ENCODE measurements around the gene GPD2. TPM values are rescaled to one million over a fixed set of nuclear protein-coding genes. Genes with fewer than 3 reads are reported as not detected.

GPD2 gene
- total RNA-seq, 4 donors from 2014 or later = 39.2 to 69.7 (median 64.1) TPM

DNA sequence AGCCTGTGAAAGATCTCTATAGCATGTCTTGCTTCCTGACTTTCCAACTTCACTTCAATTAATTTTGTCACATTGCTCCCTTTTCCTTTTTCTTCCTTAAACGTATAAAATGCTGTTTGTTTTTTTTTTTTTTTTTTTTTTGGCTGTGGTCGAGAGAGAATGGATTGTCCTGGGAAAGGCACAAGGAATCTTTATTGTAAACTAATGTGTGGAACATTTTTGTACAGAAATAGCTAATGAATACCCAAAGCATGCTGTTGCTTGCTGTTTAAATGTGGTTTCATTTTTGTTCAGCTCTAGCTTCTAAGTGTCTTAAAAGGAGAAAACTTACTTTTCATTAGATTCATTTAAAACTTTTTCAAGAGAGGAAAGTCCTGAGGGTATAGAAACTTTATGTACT lies 105.5 kb downstream of the GPD2 start:
- no peaks in the 10 kb centered on the region for H3K36me3 ChIP-seq
- in situ Hi-C loops (cut with MboI; ENCODE audit: low sequenced_read_pairs in 4 of 4) = no loop called here
- no peaks in the 10 kb centered on the region for H3K4me1 ChIP-seq
- no peaks in the 10 kb centered on the region for H3K9me3 ChIP-seq
- intact Hi-C loops (cut with DNase I; ENCODE audit: low total_unique reads) = no loop called here
- no peaks in the 10 kb centered on the region for H3K27me3 ChIP-seq
- TF ChIP-seq, protein P1, sequence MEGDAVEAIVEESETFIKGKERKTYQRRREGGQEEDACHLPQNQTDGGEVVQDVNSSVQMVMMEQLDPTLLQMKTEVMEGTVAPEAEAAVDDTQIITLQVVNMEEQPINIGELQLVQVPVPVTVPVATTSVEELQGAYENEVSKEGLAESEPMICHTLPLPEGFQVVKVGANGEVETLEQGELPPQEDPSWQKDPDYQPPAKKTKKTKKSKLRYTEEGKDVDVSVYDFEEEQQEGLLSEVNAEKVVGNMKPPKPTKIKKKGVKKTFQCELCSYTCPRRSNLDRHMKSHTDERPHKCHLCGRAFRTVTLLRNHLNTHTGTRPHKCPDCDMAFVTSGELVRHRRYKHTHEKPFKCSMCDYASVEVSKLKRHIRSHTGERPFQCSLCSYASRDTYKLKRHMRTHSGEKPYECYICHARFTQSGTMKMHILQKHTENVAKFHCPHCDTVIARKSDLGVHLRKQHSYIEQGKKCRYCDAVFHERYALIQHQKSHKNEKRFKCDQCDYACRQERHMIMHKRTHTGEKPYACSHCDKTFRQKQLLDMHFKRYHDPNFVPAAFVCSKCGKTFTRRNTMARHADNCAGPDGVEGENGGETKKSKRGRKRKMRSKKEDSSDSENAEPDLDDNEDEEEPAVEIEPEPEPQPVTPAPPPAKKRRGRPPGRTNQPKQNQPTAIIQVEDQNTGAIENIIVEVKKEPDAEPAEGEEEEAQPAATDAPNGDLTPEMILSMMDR (IDR thresholded peaks at IDR 0.05 in 4 of 5, conservative IDR thresholded peaks at IDR 0.05 in 1 of 5) = no peak
- no peak for TF ChIP-seq POLR2A (IDR thresholded peaks at IDR 0.05)
- H3K27ac ChIP-seq = no peak overlapping the region
- DNase-seq (no peak), ATAC-seq (no peak)
- no peak overlapping the region for H3K4me3 ChIP-seq

DNA sequence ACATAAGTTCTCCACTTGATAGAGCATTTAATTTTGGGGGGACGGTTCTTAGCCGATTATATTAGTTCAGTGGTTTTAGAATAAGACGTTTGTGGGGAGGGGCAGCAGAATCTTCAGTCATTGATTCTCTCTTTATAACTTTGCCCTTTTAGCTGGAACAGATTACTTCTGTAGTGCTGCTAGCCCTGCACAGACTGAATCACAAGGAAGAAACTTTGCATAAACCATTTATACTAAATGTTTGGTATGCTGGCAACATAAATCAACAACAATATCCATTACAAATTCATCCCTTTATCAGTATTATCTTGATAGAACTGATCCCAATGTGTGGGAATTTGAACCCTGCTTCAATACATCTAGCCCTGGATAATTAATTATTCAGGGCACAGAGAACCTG lies 112.2 kb downstream of the GPD2 start:
- H3K27me3 ChIP-seq = no peaks in the 10 kb centered on the region
- H3K36me3 ChIP-seq = peaks cover 0 to 8% of the 10 kb centered on the region in 2 donors
- in situ Hi-C loops (cut with MboI; ENCODE audit: low sequenced_read_pairs in 4 of 4) = no loop called here
- no peaks in the 10 kb centered on the region for H3K9me3 ChIP-seq
- DNase-seq (no peak), ATAC-seq (no peak)
- H3K27ac ChIP-seq = no peak overlapping the region
- H3K4me3 ChIP-seq = no peak overlapping the region
- TF ChIP-seq POLR2A (IDR thresholded peaks at IDR 0.05) = no peak
- TF ChIP-seq, protein P1 (IDR thresholded peaks at IDR 0.05 in 4 of 5, conservative IDR thresholded peaks at IDR 0.05 in 1 of 5) = no peak
- intact Hi-C loops (cut with DNase I; ENCODE audit: low total_unique reads) = no loop called here
- no peaks in the 10 kb centered on the region for H3K4me1 ChIP-seq

DNA sequence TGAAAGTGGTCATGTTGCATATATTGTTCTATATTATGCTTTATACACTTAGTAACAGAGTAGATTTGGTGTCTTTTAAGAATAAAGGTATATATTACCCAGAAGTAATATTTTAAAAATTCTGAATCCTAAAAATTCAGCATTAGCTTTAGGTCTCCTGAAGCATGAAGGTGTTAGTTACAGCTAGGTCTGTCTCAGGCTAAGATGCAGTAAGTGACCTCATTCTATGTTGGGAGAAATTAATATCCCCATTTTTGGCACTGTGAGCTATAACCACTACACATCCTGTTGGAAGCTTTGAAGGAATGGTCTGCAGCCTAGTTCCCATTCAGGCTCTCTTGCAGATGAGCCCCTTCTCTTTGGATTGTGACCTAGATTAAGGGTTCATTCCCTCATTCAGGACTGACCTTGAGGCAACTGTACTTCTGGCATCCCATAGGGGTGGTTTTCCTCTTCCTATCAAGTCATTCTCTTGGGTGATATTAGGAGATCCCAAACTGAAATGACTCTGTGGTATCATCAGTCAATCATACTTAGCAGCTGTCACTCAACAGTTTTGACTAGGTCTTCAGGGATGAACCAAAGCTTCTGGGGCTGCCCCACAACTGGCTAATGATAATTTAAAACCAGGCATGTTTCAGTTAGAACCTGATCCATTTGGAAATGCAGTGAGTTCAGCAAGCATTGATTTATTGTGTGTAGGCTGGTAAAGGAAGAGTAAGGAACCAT lies 117.7 kb downstream of the GPD2 start:
- in situ Hi-C loops (cut with MboI; ENCODE audit: low sequenced_read_pairs in 4 of 4) = no loop called here
- DNase-seq = no peak
- Histone ChIP-seq H3K27me3 (no peaks in the 10 kb centered on the region), H3K4me1 (no peaks in the 10 kb centered on the region), H3K36me3 (peaks cover 0 to 14% of the 10 kb centered on the region in 2 donors), H3K4me3 (no peak overlapping the region), H3K27ac (no peak overlapping the region), H3K9me3 (no peaks in the 10 kb centered on the region)
- no peak for TF ChIP-seq POLR2A (IDR thresholded peaks at IDR 0.05)
- TF ChIP-seq, protein P1 (IDR thresholded peaks at IDR 0.05 in 4 of 5, conservative IDR thresholded peaks at IDR 0.05 in 1 of 5) = no peak
- intact Hi-C loops (cut with DNase I; ENCODE audit: low total_unique reads) = no loop called here
- ATAC-seq = no peak

DNA sequence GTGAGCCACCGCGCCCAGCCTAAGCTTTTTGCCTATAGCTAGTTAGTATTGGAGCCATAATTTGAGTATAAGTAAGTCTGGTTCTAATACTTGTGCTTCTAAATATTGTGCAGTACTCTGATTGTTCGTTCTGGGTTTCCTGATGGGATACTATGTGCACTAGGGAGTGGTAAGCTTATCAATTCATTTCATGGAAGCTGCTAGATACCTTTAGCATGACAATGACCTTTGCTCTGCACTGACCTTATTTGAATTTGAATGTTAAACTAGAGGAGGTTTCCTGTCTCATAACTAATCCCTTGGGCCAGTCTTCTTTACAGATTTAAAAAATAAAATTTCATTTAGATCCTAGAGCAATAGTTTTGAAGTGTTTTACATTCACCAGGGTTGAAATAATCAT lies 125.1 kb downstream of the GPD2 start:
- no peaks in the 10 kb centered on the region for H3K9me3 ChIP-seq
- H3K36me3 ChIP-seq = peaks cover 0 to 14% of the 10 kb centered on the region in 2 donors
- H3K4me3 ChIP-seq = no peak overlapping the region
- H3K4me1 ChIP-seq = peaks cover 7 to 11% of the 10 kb centered on the region in 2 donors
- no peak for DNase-seq
- ATAC-seq = no peak
- in situ Hi-C loops (cut with MboI; ENCODE audit: low sequenced_read_pairs in 4 of 4) = no loop called here
- TF ChIP-seq, protein P1 (IDR thresholded peaks at IDR 0.05 in 4 of 5, conservative IDR thresholded peaks at IDR 0.05 in 1 of 5) = no peak
- no peak for TF ChIP-seq POLR2A (IDR thresholded peaks at IDR 0.05)
- intact Hi-C loops (cut with DNase I; ENCODE audit: low total_unique reads) = no loop called here
- H3K27ac ChIP-seq = no peak overlapping the region
- H3K27me3 ChIP-seq = no peaks in the 10 kb centered on the region
